UCSD-AML1 (cell line): ENCODE results near the gene WWC2.

Experiments used
- DNase-seq: peaks from one replicate; lab custom pipeline; 2025; ENCODE audit not compliant: unreplicated experiment; lab: John Stamatoyannopoulos, UW

Gene WWC2

DNA sequence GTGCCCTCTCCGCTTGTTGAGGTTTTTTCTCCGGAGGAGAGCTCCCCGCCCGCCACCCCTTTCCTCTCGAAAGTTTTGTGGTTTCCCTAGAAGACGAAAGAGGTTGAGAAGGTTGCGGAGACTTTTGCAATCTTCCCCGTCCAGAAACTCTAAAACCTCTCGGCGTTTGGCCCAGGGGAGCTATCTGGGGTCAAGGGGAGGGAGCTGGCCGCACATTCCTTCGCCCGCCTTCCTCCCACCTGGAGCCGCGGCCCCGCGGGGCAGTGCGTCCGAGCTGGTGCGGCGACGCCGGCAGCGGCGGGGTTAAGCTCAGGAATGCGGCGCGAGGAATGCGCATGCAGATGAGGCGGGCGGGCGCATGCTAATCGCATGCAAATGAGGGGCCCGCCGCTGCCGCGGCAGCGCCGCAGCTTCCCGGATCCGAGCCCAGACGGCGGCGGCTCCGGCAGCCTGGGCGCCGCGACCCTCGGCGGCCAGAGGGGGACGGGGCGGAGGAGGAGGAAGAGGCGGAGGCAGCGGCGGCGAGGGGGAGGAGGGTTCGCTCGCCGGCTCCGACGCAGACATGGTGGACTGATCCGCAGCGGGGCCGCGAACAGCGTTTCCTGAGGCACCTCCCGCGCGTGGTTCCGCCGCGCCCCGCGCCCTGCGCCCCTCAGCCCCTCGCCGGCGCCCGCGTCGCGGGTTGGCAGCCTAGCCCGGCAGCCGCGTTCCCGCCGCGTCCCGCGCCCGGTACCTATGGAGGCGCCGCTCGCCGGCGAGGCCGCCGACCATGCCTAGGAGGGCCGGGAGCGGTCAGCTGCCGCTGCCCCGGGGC is at the start of gene WWC2:
TSS of gene WWC2 (plus strand) at position 535 of the 814 bp plus-strand sequence. CDS start at position 770, 235 bp downstream.
- DNase-seq = peak; percentile 96

DNA sequence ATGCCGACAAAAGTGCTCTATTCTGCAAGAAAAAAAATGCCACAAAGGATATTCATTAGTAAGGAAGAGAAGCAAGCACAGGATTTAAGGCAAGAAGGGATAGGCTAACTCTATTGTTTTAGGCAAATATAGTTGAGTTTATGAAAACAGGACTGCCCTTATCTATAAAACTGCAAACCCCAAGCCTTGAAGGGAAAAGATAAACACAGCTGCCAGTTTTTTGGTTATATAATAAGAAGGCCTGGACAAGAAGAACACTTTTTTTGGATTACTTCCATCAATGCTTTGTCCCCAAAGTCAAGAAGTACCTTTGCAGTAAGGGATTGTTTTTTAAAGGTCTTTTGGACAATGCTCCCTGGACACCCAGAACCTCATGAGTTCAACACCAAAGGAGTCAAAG is 45.4 kb upstream of the WWC2 start:
- DNase-seq = no peak

GRCh38 chr4:183057255-183057654 is 41.8 kb upstream of the WWC2 start:
- no peak for DNase-seq

- no peak for DNase-seq
These were observed 39.3 kb upstream of the WWC2 start for GRCh38 chr4:183059797-183060196.

DNA sequence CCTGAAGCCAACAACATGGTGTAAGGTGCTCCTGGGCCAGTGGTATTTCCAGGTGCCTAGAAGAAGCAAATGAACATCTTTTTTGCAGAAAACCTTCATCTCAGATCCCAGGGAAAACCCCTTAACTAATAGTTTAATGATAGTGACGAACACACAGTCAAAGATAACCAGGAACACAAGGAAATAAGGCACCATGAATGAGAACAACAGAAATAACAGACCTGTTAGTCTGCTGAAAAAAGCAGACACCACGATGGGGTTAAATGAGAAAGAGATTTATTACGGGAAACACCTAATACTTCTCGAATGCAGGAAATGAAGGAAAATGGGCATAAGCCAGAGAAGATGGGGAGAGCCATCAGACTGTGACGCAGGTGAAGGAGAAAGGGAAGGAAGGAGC is 30.6 kb upstream of the WWC2 start:
- no peak for DNase-seq

DNA sequence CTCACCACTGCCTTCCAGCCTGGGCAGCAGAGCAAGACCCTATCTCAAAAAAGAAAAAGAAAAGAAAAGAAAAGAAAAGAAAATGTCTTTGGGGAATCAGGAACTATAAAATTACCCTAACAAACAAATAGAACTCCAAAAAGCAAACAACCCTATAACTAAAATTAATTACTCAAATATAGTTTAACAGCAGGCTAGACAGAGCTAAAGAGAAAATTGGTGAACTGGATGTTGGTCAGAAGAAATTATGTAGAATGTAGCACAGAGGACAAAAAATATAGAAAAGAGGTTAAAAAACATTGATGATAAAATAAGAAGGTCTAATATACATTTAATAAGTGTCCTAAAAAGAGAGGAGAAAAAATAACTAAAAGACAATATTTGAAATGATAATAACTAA is 27.8 kb upstream of the WWC2 start:
- DNase-seq = no peak

DNA sequence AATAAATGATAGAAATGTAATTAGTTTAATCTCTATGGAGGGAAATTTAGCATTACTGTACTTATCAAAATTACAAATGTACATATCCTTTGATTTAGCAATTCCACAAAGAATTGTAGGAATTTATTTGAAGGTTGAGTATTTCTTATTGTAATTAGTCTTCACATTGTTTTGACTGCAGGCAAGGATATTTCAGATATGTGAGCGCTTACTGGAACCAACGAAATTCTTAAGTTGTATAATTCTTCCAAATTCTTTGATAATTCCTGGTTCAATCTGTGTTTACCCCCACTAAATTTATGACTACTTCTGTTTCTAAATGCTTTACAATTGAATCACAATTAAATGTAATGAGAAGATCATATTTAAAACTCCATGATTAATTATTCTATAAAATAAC is 26.9 kb upstream of the WWC2 start:
- DNase-seq = no peak

DNA sequence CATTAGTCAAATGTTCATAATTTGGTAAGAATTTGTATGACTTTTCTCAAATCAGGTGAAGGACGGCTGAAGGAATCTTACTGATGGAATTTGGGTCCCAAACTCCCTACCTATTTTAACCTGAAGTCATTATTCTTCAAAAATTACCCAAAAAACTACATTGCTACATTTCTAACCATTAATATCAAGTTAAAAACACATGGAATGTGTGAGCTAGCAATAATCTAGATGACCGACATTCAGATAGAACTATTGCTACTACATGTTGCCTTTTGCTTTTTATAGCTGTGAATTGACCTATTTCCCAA is 25.3 kb upstream of the WWC2 start:
- DNase-seq = no peak

GRCh38 chr4:183074288-183074990 is 24.6 kb upstream of the WWC2 start:
- no peak for DNase-seq

DNA sequence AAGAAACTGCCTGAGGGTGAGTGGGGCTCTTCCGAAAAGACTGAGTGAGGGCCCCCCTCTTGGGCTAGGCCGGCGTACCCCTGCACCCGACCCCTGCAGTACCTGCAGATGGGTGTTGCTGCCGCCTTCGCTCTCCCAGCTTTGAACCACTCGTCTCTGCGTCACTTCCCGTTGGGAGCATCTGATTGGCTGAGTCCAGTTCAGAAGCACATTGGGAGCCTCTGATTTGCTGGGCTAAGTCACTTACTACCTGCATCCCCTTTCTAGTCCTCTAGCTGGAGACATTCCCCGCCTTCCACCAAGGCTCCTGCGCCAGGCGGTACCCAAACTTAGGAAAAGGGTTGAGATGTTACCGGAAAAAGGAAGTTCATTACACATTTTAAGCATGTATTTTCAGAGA is 20.4 kb upstream of the WWC2 start:
- DNase-seq = no peak

DNA sequence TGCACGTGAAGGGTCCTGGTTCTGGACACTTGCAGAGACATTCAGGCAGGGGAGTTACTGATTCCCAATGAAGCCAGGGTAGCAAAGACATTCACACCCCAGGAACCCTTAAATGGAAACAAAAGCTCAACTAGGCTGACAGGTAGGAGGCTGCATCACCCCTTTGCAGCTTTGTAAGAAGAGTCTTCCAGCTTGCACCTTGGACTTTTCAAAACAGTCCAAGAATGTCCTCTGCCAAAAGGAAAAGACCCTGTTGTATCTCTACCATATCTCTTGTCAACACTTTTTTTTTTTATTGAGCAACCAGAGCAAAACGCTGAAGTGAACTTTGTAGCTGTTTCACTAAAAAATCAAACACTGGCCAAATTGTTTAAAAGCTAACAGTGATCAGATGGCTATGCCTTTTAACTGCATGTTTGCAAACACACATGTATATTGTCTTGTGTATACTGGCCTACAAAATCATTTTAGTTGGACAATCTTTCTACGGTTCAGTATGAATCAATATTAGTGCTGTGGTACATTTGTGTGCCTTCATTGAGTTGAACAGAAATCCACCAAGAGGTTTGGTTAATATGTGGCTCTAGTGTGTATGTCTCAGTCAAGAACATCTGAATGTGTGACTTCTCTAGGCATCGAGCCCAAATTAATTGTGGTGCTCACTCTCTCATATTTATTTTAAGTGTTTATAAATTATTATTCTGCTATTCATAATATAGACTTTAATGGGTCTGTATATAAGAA is 18.5 kb upstream of the WWC2 start:
- no peak for DNase-seq

GRCh38 chr4:183081116-183081469 is 18.0 kb upstream of the WWC2 start:
- DNase-seq = no peak

DNA sequence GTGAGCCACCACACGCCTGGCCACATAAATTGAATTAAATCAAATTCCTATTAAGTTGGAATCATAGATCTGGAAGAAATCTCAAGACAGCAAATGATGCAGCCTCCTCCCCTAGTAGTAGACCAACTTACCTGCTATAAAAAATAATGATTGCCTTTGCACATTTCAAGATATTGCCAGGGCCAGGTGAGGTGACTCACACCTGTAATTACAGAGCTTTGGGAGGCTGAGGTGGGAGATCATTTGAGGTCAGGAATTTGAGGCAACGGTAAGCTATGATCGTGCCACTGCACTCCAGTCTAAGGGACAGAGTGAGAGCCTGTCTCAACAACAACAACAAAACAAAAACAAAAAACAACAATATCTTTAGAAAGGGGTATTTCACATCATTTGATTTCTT is 17.0 kb upstream of the WWC2 start:
- no peak for DNase-seq

DNA sequence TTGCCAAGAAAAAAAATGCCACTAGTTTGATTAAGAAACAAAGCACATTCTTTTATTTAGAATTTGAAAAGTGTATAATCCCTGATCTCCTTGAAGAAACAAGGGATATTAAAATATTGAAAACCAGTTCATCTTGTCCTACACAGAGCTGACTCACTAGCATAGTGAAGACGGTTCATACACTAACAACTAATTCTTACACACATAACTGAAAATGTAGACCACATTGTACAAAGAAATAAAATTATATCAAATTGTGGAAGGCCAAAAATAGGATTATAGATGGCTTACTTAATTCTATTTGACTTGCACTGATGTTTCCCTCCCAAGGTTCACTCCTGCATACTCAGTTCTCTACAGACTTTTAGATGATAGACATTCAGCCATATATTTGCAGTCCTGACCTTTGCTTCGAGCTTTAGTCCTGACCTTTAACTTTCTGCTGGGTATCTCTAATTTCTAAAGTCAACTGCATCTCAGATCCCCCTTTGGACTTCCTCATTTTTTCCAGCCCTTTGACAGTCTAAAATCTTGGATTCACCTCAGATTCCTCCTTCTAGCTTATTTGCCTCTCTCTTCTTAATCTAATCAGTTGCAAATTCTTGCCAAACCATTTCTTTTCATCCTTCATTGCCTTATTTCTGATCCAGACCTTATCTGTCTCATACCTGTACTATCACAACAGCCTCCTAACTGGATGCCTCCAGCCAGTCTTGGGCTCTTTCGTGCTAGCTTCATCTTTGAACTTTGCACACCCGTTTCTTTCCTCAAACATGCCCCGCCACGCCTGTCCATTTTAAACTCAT is 4.5 kb upstream of the WWC2 start:
- no peak for DNase-seq

DNA sequence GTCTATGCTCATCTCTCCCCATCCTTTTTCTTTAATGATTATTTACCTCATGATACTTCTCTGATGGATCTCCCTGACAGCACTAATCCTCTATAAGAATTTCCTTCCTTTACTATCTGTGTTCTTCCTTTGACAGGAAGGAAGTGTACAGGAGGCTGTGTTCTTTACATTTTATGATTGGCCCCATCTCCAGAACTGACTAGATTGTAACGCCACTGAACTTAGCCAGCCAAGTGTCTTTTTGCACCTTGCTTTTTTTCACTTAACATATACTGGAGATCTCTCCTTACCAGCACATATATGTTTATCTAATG is 3.9 kb upstream of the WWC2 start:
- DNase-seq = no peak

GRCh38 chr4:183096276-183096965 is 2.6 kb upstream of the WWC2 start:
- no peak for DNase-seq

DNA sequence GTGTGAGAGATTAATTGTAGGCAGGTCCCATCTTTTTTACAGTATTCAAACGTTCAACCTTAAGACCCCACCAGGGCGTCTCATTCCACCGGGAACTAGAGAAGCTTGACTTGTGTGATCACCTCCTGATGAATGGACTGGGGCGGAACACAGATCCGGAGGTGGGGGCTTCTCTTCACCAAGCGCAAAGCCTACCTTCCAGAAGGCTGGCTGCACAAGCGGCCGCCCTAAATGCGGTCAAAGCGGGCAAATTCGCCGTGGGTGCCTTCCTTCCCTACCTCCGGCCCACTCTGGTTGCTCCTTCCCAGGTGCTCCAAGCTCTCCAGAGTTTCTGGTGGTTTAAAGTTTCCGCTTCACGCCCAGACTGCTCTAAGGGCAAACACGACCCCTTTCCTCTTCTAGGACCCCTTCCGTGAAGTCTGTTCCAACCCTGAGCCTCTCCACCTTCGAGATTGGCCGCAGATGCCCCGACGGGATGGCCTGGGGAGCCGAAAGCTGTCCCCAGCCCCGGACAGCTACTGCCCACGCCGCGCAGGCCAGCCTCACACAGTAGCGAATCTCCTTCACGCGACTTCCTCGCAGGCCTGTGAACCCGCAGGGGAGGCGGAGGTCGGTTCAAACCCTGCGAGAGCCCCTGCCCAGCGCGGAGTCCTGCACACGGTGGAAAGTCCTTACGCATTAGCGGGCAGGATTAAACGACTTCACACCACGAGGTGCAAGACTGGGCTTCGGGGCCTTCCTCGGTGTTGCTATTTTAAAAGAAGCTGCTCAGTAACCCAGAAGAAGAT is 1.6 kb upstream of the WWC2 start:
- peak; percentile 41 for DNase-seq

DNA sequence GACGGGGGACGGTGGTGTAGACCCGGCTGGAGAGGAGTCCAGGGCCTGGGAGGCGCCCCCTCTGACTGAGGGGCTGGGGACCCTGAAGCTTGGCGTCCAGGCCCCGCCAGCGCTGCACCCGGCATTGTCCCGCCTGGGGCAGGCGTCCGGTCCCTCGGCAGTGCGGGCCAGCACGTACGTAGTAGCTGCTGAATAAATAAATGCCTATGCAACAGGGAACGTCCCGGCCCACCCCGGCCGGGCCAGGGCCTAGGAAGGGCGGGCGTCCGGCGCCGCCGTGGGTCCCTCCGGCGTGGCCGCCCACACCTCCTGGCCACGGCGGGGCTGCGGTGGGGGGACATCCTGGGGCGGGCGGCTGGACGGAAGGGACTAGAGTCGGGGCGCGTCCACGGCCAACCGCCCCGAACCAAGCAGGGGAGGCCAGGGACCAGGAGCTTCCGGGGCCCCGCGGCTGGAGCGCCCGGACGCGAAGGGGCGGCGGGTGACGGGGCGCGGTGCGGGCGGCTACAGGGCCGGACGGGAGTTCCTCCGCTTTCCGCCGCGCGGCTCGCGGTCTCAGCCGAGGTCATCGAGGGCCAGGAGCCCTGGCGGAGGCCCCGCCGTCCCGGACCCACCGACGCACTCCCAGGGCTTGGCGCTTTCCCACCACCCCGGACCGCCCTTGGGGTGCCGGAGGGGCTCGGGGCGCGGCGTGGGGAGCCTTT is 886 bp upstream of the WWC2 start:
- DNase-seq = peak; percentile 76

GRCh38 chr4:183099537-183100297 is 660 bp downstream of the WWC2 start:
- DNase-seq = peak; percentile 58
